ENCODE results near the gene MAZ. TPM values are rescaled to one million over a fixed set of nuclear protein-coding genes. Genes with fewer than 3 reads are reported as not detected.

Gene MAZ
- total and polyA plus RNA-seq, 4 donors = 16.0 to 272 (median 45.1) TPM

DNA sequence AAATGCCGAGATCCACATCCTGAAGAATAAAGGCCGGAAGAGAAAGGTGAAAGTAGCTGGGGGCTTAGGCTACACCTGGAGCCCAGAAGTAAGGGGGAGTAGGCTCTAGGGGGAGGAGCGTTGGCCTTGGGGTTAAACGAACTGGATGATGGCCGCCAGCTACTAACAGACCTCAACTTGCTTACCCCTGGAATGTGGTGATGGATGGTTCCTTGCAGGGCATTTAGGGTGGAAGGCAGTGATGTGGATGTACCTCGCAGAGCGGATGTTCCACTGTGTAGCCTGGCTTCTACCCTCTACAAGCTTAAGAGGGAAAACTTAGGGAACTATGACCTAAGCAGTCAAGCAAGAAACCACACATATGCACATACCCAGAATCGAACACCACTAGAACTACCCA lies 2.3 kb upstream of the MAZ start (continued):
- TF ChIP-seq, protein P1, sequence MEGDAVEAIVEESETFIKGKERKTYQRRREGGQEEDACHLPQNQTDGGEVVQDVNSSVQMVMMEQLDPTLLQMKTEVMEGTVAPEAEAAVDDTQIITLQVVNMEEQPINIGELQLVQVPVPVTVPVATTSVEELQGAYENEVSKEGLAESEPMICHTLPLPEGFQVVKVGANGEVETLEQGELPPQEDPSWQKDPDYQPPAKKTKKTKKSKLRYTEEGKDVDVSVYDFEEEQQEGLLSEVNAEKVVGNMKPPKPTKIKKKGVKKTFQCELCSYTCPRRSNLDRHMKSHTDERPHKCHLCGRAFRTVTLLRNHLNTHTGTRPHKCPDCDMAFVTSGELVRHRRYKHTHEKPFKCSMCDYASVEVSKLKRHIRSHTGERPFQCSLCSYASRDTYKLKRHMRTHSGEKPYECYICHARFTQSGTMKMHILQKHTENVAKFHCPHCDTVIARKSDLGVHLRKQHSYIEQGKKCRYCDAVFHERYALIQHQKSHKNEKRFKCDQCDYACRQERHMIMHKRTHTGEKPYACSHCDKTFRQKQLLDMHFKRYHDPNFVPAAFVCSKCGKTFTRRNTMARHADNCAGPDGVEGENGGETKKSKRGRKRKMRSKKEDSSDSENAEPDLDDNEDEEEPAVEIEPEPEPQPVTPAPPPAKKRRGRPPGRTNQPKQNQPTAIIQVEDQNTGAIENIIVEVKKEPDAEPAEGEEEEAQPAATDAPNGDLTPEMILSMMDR (IDR thresholded peaks at IDR 0.05; ENCODE audit: low read depth, low read length, missing input control) = no peak
- no peak for TF ChIP-seq HNF4A (conservative IDR thresholded peaks at IDR 0.05)
- no peak for TF ChIP-seq FOXA2 (IDR thresholded peaks at IDR 0.05)

DNA sequence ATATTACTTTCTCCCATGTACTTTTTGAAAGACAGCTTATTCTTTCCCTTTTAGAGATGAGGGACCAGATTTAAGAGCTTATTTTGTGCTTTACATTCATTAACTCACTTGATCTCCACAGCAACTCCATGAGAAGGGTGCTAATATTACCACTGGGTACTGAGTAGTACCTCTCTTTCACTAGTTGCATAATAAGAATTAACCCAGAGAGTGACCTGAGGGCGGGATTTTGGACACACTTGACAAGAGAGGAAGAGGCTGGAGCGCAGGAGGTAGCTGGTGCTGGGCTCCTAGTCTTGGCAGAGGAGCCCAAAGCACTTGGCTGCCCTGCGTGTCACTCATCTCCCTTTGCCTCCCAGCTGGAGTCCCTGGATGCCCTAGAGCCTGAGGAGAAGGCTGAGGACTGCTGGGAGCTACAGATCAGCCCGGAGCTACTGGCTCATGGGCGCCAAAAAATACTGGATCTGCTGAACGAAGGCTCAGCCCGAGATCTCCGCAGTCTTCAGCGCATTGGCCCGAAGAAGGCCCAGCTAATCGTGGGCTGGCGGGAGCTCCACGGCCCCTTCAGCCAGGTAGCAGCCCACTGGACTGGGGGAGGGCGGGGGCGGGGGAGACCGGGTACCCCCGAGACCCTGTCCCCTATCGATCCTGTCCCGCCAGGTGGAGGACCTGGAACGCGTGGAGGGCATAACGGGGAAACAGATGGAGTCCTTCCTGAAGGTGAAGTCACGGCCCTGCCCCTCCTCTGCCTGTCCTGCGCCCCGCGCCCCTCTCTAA lies 1.7 kb upstream of the MAZ start:
- DNase-seq (ENCODE audit: low spot score) = peak; percentile 47
- peaks cover 7 to 32% (median 19%) of the 10 kb centered on the region in 4 donors for H3K4me1 ChIP-seq (ENCODE audit: control insufficient read depth in 4 of 4, insufficient read depth in 4 of 4, low read length in 3 of 4)
- H3K4me3 ChIP-seq (ENCODE audit: low read depth in 1 of 3, low read length in 3 of 3) = peak overlapping the region; percentile 90 to 93 (median 93)
- H3K9me3 ChIP-seq (ENCODE audit: control insufficient read depth in 4 of 4, low read length in 3 of 4) = no peaks in the 10 kb centered on the region
- H3K27ac ChIP-seq (ENCODE audit: low read depth in 1 of 2, low read length in 2 of 2) = peak overlapping the region; percentile 91 to 98
- TF ChIP-seq TAF1 (conservative IDR thresholded peaks at IDR 0.05) (peak; percentile 25), HNF4A (conservative IDR thresholded peaks at IDR 0.05) (peak; percentile 49 to 52), NR2F2 (IDR thresholded peaks at IDR 0.05) (peak; percentile 52), RXRA (IDR thresholded peaks at IDR 0.05) (peak; percentile 49 to 57)
- TF ChIP-seq, protein P2, sequence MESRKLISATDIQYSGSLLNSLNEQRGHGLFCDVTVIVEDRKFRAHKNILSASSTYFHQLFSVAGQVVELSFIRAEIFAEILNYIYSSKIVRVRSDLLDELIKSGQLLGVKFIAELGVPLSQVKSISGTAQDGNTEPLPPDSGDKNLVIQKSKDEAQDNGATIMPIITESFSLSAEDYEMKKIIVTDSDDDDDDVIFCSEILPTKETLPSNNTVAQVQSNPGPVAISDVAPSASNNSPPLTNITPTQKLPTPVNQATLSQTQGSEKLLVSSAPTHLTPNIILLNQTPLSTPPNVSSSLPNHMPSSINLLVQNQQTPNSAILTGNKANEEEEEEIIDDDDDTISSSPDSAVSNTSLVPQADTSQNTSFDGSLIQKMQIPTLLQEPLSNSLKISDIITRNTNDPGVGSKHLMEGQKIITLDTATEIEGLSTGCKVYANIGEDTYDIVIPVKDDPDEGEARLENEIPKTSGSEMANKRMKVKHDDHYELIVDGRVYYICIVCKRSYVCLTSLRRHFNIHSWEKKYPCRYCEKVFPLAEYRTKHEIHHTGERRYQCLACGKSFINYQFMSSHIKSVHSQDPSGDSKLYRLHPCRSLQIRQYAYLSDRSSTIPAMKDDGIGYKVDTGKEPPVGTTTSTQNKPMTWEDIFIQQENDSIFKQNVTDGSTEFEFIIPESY (IDR thresholded peaks at IDR 0.05) = no peak
- peaks cover 4 to 9% (median 5%) of the 10 kb centered on the region in 4 donors for H3K36me3 ChIP-seq (ENCODE audit: control insufficient read depth in 4 of 4, insufficient read depth in 3 of 4, low read depth in 1 of 4, low read length in 3 of 4)
- H3K27me3 ChIP-seq (ENCODE audit: control insufficient read depth in 4 of 4, insufficient read depth in 4 of 4, low read length in 3 of 4) = no peaks in the 10 kb centered on the region
- peak overlapping the region; percentile 91 to 94 for H3K9ac ChIP-seq (ENCODE audit: low read depth in 1 of 2, low read length in 2 of 2)
- 2% methylated on average over 26 of the region's 26 CpGs for WGBS

DNA sequence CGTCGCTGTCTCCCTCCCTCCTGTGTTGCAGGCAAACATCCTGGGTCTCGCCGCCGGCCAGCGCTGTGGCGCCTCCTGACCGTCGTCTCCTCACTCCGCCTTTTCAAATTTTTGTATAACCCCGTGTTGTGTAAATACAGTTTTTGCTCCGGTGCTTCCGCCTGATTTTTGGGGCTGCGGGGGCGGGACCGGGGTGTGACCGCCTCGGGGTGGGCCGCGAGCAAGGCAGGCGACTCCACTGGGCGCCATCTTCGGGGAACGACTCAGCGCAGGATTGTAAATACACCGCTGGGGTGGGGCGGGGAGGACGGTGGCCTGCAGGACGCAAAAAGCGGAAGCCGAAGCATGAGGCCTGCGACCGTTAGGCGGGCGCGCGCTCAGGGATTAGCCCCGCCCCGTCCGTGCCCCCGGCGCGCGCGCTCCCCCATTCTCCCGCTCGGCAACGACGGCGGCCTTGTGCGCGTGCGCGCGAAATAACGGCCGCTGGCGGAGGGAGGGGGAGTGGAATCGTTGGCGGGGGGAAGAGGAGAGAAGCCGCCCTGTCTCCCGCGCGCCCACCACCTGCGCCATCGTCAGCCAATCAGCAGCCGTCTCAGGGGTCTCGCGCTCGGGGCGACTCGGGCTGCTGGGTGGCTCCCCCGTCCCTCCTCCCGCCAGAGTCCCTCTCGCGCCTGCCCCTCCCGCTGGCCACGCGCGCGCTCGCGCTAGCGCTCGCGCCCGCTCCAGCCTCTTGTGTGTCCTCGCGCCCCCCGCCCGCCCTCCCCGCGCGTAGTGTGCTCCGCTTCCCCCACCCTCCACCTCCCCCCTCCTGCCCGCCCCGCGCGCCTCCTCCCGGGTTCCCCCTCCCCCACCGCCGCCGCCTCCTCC lies 864 bp upstream of the MAZ start:
- peaks cover 2 to 10% (median 4%) of the 10 kb centered on the region in 4 donors for H3K36me3 ChIP-seq (ENCODE audit: control insufficient read depth in 4 of 4, insufficient read depth in 3 of 4, low read depth in 1 of 4, low read length in 3 of 4)
- H3K9ac ChIP-seq (ENCODE audit: low read depth in 1 of 2, low read length in 2 of 2) = peak overlapping the region; percentile 91 to 94
- peaks cover 8 to 37% (median 21%) of the 10 kb centered on the region in 4 donors for H3K4me1 ChIP-seq (ENCODE audit: control insufficient read depth in 4 of 4, insufficient read depth in 4 of 4, low read length in 3 of 4)
- peak overlapping the region; percentile 90 to 93 (median 93) for H3K4me3 ChIP-seq (ENCODE audit: low read depth in 1 of 3, low read length in 3 of 3)
- no peaks in the 10 kb centered on the region for H3K9me3 ChIP-seq (ENCODE audit: control insufficient read depth in 4 of 4, low read length in 3 of 4)
- no peaks in the 10 kb centered on the region for H3K27me3 ChIP-seq (ENCODE audit: control insufficient read depth in 4 of 4, insufficient read depth in 4 of 4, low read length in 3 of 4)
- whole genome bisulfite sequencing = 1% methylated on average over 103 of the region's 103 CpGs
- peak overlapping the region; percentile 91 to 98 for H3K27ac ChIP-seq (ENCODE audit: low read depth in 1 of 2, low read length in 2 of 2)
- peak; percentile 97 for DNase-seq (ENCODE audit: low spot score)
- TF ChIP-seq YY1 (IDR thresholded peaks at IDR 0.05) = peak; percentile 98
- TF ChIP-seq HNF4A (conservative IDR thresholded peaks at IDR 0.05) = peak in 1 of 2 donors; percentile 15
- TF ChIP-seq, protein P3, sequence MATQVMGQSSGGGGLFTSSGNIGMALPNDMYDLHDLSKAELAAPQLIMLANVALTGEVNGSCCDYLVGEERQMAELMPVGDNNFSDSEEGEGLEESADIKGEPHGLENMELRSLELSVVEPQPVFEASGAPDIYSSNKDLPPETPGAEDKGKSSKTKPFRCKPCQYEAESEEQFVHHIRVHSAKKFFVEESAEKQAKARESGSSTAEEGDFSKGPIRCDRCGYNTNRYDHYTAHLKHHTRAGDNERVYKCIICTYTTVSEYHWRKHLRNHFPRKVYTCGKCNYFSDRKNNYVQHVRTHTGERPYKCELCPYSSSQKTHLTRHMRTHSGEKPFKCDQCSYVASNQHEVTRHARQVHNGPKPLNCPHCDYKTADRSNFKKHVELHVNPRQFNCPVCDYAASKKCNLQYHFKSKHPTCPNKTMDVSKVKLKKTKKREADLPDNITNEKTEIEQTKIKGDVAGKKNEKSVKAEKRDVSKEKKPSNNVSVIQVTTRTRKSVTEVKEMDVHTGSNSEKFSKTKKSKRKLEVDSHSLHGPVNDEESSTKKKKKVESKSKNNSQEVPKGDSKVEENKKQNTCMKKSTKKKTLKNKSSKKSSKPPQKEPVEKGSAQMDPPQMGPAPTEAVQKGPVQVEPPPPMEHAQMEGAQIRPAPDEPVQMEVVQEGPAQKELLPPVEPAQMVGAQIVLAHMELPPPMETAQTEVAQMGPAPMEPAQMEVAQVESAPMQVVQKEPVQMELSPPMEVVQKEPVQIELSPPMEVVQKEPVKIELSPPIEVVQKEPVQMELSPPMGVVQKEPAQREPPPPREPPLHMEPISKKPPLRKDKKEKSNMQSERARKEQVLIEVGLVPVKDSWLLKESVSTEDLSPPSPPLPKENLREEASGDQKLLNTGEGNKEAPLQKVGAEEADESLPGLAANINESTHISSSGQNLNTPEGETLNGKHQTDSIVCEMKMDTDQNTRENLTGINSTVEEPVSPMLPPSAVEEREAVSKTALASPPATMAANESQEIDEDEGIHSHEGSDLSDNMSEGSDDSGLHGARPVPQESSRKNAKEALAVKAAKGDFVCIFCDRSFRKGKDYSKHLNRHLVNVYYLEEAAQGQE (IDR thresholded peaks at IDR 0.05) = peak; percentile 69
- TF ChIP-seq, protein P4, sequence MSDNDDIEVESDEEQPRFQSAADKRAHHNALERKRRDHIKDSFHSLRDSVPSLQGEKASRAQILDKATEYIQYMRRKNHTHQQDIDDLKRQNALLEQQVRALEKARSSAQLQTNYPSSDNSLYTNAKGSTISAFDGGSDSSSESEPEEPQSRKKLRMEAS (IDR thresholded peaks at IDR 0.05) = peak; percentile 91
- TF ChIP-seq EGR1 (IDR thresholded peaks at IDR 0.05; ENCODE audit: low read depth in 2 of 2) = peak; percentile 83 to 90
- TF ChIP-seq RAD21 (IDR thresholded peaks at IDR 0.05) = peak in 1 of 2 donors; percentile 15
- peak; percentile 20 to 54 for TF ChIP-seq RXRA (IDR thresholded peaks at IDR 0.05)
- TF ChIP-seq FOXA1 (IDR thresholded peaks at IDR 0.05) = peak; percentile 69
- TF ChIP-seq SP1 (IDR thresholded peaks at IDR 0.05) = peak; percentile 71
- TF ChIP-seq NR2F2 (IDR thresholded peaks at IDR 0.05) = no peak
- TF ChIP-seq, protein P5, sequence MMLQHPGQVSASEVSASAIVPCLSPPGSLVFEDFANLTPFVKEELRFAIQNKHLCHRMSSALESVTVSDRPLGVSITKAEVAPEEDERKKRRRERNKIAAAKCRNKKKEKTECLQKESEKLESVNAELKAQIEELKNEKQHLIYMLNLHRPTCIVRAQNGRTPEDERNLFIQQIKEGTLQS (IDR thresholded peaks at IDR 0.05) = no peak
- peak; percentile 50 for TF ChIP-seq TAF1 (conservative IDR thresholded peaks at IDR 0.05)
- TF ChIP-seq, protein P2 (IDR thresholded peaks at IDR 0.05) = peak; percentile 91
